ENCODE results near the gene PCP2.

Gene PCP2

DNA sequence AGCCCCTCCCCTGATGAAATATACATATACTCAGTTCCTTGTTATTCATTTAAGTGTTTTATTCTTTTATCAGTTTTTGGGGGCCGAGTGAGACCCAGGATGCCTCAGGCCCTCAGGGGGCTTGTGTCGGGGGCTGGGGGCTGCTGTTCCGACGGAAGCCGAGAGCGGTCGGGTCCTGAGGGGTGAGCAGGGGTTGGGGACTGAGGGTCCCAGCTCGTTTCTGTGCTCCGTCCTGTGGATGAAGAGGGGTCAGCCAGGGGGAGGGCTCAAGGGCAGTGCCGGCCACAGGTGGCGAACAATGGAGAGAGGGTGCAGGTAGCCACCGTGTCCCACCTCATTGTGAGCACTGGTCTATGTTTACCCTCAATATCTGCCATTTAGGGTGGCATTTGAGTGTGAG is 1.9 kb downstream of the PCP2 start:
- no peak for TF ChIP-seq POLR2A (IDR thresholded peaks at IDR 0.05; ENCODE audit: extremely low read depth, insufficient read length)
- TF ChIP-seq, protein P1, sequence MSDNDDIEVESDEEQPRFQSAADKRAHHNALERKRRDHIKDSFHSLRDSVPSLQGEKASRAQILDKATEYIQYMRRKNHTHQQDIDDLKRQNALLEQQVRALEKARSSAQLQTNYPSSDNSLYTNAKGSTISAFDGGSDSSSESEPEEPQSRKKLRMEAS (IDR thresholded peaks at IDR 0.05; ENCODE audit: low read depth, low read length): no peak
- TF ChIP-seq, protein P2, sequence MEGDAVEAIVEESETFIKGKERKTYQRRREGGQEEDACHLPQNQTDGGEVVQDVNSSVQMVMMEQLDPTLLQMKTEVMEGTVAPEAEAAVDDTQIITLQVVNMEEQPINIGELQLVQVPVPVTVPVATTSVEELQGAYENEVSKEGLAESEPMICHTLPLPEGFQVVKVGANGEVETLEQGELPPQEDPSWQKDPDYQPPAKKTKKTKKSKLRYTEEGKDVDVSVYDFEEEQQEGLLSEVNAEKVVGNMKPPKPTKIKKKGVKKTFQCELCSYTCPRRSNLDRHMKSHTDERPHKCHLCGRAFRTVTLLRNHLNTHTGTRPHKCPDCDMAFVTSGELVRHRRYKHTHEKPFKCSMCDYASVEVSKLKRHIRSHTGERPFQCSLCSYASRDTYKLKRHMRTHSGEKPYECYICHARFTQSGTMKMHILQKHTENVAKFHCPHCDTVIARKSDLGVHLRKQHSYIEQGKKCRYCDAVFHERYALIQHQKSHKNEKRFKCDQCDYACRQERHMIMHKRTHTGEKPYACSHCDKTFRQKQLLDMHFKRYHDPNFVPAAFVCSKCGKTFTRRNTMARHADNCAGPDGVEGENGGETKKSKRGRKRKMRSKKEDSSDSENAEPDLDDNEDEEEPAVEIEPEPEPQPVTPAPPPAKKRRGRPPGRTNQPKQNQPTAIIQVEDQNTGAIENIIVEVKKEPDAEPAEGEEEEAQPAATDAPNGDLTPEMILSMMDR (IDR thresholded peaks at IDR 0.05; ENCODE audit: low read depth, low read length): no peak
- no peak overlapping the region for H3K4me3 ChIP-seq (ENCODE audit: low read depth, low read length)
- no peak for DNase-seq (ENCODE audit: low read depth)

DNA sequence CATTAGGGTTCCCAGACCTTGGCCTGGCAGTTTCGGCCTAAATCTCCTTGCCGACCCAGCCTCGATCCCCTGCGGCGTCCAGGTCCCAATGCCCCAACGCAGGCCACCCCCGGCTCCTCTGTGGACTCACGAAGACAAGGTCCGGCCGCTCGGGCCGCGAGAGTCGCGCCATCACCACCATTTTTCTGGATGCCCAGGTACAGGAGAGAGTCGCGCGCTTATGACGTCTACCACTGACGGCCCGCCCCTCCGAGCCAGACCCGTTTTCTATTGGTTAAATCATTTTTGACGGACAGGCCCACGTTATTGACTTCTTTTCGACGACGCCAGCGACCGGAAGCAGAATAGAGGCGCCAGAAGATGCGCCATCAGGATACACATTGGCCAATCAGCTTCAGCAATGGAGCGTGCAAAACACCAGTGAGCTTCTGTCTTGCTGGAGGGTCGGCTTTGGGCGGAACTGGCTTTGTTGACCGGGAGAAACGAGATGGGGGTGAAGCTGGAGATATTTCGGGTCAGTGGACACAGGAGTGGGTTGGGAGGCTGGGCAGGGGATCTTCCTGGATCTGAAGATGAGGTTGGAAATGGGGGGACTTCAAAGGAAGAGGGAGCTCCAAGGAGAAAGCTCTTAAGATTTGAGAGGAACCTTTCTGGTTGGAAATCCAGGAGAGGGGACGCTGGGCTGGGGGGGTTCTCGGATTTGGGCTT is 4.0 kb downstream of the PCP2 start, which contains the start of the genes PET100 and XAB2:
Gene PET100 (plus strand): TSS at position 447 of the 708 bp plus-strand sequence. CDS start 41 bp downstream, at position 488.
Gene XAB2 (minus strand): TSS at position 199 of the 708 bp plus-strand sequence. CDS start 18 bp downstream, at position 181.
- TF ChIP-seq MYC (IDR thresholded peaks at IDR 0.05; ENCODE audit: low read depth, low read length): peak; percentile 72
- TF ChIP-seq POLR2A (IDR thresholded peaks at IDR 0.05; ENCODE audit: extremely low read depth, insufficient read length): peak; percentile 69
- TF ChIP-seq, protein P2 (IDR thresholded peaks at IDR 0.05; ENCODE audit: low read depth, low read length): no peak
- TF ChIP-seq, protein P1 (IDR thresholded peaks at IDR 0.05; ENCODE audit: low read depth, low read length): peak; percentile 74; the same call in 1 of the 2 replicates
- DNase-seq (ENCODE audit: low read depth): peak; percentile 99
- H3K4me3 ChIP-seq (ENCODE audit: low read depth, low read length): peak within 1 kb of the TSS; percentile 100

DNA sequence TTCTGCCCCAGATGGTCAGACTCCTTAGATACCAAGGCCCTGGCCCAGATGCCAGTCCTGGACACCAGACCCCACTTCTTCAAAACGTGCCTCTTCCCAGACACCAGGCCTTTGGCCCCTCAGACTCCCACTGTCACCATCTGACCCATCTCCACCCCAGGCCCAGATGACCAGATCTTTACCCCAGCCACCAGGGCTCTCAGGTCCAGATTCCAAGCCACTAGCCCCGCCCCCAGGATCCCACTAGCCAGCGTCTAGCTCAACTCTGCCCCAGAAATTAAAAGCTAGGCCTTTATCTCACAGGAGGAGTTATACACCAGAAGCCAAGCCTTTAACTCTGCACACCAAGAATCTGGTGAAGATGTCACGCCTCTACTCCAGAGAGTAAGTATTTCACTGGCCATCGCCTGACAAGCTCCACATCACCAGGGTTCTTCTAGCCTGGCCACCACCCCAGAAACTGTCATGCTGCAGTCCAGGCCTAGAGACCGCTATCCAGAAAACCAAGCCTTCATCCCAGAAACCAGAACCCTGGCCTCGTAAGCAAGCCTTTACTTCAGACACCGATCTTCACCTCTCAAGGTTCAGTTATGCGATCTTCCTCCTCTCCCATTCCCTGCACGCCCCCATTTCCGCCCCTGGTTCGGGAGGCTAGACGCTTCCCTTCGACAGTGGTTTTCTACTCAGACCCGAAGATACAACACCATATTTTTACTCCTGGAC is 4.8 kb downstream of the PCP2 start:
- no peak for DNase-seq (ENCODE audit: low read depth)

DNA sequence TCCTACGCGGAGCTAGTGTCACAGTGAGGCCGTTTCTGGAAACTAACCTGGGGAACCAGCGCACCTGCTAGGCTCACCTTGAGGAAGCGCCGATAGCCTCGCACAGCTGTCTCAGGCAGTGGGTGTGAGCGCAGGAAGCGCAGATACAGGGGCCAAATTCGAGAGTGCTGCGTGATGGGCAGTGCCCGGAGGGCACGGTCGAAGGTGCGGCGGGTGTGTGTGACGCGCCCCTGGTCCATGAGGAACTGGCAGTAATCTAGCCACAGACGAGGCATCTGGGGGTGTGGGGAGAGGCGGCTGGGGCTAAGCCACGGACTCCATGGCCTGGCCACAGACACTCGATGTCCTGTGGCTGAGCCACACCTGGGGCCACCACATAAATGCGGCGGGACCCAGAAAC is 6.4 kb downstream of the PCP2 start:
- H3K4me3 ChIP-seq (ENCODE audit: low read depth, low read length): no peak overlapping the region
- no peak for DNase-seq (ENCODE audit: low read depth)
- TF ChIP-seq, protein P2 (IDR thresholded peaks at IDR 0.05; ENCODE audit: low read depth, low read length): no peak
- TF ChIP-seq POLR2A (IDR thresholded peaks at IDR 0.05; ENCODE audit: extremely low read depth, insufficient read length) (no peak), MYC (IDR thresholded peaks at IDR 0.05; ENCODE audit: low read depth, low read length) (no peak)
- TF ChIP-seq, protein P1 (IDR thresholded peaks at IDR 0.05; ENCODE audit: low read depth, low read length): no peak

More for the DNA sequence above, 4.8 kb downstream of the PCP2 start:
- peak overlapping the region; percentile 100 for H3K4me3 ChIP-seq (ENCODE audit: low read depth, low read length)
- TF ChIP-seq MYC (IDR thresholded peaks at IDR 0.05; ENCODE audit: low read depth, low read length) (no peak), POLR2A (IDR thresholded peaks at IDR 0.05; ENCODE audit: extremely low read depth, insufficient read length) (no peak)
- TF ChIP-seq, protein P1 (IDR thresholded peaks at IDR 0.05; ENCODE audit: low read depth, low read length): no peak
- TF ChIP-seq, protein P2 (IDR thresholded peaks at IDR 0.05; ENCODE audit: low read depth, low read length): no peak

DNA sequence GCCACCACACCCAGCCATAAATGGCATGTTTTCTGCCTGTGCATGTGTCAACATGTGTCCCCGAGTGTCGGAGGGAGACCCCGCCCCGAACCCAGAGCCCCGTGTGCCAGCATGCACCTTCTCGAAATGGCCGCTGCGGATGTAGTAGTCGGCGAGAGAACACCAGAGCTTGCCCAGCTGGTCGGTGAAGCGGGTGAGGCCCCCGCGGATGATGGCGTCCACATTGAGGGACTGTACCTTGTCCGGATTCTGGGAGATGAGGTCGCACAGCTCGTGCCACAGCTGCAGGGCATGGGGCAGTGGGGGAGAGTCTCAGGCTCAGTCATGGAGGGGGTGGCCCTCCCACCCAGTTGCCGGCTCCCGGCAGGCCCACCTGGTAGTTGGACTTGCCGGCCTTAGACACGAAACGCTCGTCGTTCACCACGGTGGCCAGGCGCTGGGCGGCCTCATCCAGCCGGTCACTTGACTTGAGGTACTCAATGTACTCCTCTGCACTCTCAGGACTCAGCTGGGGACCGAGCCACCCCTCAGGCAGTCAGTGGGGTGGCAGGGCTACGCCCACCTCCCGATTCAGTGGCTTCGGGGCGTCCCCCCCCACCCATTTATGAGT is 7.7 kb downstream of the PCP2 start:
- no peak for DNase-seq (ENCODE audit: low read depth)
- H3K4me3 ChIP-seq (ENCODE audit: low read depth, low read length): no peak overlapping the region

More for the DNA sequence above, 7.7 kb downstream of the PCP2 start:
- TF ChIP-seq POLR2A (IDR thresholded peaks at IDR 0.05; ENCODE audit: extremely low read depth, insufficient read length) (no peak), MYC (IDR thresholded peaks at IDR 0.05; ENCODE audit: low read depth, low read length) (no peak)
- TF ChIP-seq, protein P1 (IDR thresholded peaks at IDR 0.05; ENCODE audit: low read depth, low read length): no peak
- TF ChIP-seq, protein P2 (IDR thresholded peaks at IDR 0.05; ENCODE audit: low read depth, low read length): no peak

Measured in NB4 (cell line).